Kidney glomerular epithelial cell (primary cell): ENCODE results near the gene PPP2R5D.

Experiments used
- DNase-seq: peaks from one replicate; lab custom pipeline; 2025; lab: John Stamatoyannopoulos, UW

The PPP2R5D gene

GRCh38 chr6:42963855-42964605 lies 20.3 kb upstream of the PPP2R5D start:
- no peak for DNase-seq

GRCh38 chr6:42966571-42966970 lies 17.8 kb upstream of the PPP2R5D start:
- no peak for DNase-seq

- DNase-seq, result no peak
Observed at GRCh38 chr6:42967228-42967627, 17.1 kb upstream of the PPP2R5D start.

- no peak for DNase-seq
Observed at GRCh38 chr6:42968126-42968701, 16.2 kb upstream of the PPP2R5D start.

GRCh38 chr6:42968783-42969182 lies 15.6 kb upstream of the PPP2R5D start:
- DNase-seq, result no peak

- no peak for DNase-seq
Observed at GRCh38 chr6:42969431-42969830, 14.9 kb upstream of the PPP2R5D start.

GRCh38 chr6:42969934-42970333 lies 14.4 kb upstream of the PPP2R5D start:
- DNase-seq, result no peak

- DNase-seq, result no peak
Observed at GRCh38 chr6:42970871-42971612, 13.3 kb upstream of the PPP2R5D start.

GRCh38 chr6:42971746-42972327 lies 12.5 kb upstream of the PPP2R5D start:
- DNase-seq, result no peak

- DNase-seq, result no peak
Observed at GRCh38 chr6:42973926-42974325, 10.4 kb upstream of the PPP2R5D start.

- DNase-seq, result no peak
Observed at GRCh38 chr6:42974919-42975505, 9.4 kb upstream of the PPP2R5D start.

- no peak for DNase-seq
Observed at GRCh38 chr6:42978487-42978838, 5.9 kb upstream of the PPP2R5D start.

- peak; percentile 56 for DNase-seq
Observed at GRCh38 chr6:42978839-42979522, 5.4 kb upstream of the PPP2R5D start, which contains the start of gene PEX6. TSS of gene PEX6 (minus strand) at chr6:42979181. CDS start at chr6:42979150, 31 bp downstream.

GRCh38 chr6:42979523-42980177 lies 4.7 kb upstream of the PPP2R5D start:
- DNase-seq, result peak; percentile 53

GRCh38 chr6:42981836-42982235 lies 2.5 kb upstream of the PPP2R5D start:
- DNase-seq, result no peak

GRCh38 chr6:42984924-42985475 lies 630 bp downstream of the PPP2R5D start:
- no peak for DNase-seq

GRCh38 chr6:42987533-42988451 lies 3.4 kb downstream of the PPP2R5D start:
- no peak for DNase-seq

- no peak for DNase-seq
Observed at GRCh38 chr6:42988486-42989020, 4.2 kb downstream of the PPP2R5D start.

- no peak for DNase-seq
Observed at GRCh38 chr6:42989923-42990322, 5.6 kb downstream of the PPP2R5D start.

GRCh38 chr6:42993445-42993844 lies 9.1 kb downstream of the PPP2R5D start:
- no peak for DNase-seq
